Measurements from ENCODE around the gene DAGLB. TPM values are rescaled to one million over a fixed set of nuclear protein-coding genes. Genes with fewer than 3 reads are reported as not detected.

The DAGLB gene
- total and polyA plus RNA-seq, 2 of the 4 experiments (the other 2 are of a cell fraction) = 23.4 to 33.5 TPM

DNA sequence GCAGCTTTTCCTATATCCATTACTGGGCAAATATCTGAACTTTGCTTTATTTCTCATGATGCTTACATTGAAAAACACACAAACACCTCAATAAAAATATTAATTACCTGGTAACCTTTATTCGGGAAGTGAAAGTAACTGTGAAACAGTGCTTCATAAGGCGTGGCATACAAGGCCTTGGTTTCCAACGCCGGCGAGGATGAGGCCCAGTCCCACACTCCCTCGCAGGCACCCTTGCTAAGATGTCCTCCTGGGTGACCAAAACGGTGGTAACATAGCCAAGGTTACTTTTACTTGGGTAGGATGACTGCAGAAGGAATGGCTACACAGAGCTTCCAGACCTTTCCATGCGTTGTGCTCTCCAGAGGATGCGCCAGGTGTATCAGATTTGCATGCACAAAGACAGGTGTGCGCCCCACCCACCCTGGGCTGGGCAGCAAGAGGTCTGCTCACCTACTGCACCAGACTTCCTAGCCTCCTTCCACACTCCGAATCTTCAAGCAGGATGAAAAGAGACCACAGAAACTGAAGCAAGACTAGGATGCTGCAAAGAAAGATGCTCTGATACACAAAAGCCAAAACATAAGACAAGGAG lies 13.3 kb upstream of the DAGLB start:
- H3K9me3 ChIP-seq (ENCODE audit: control insufficient read depth, insufficient read depth, low read length) = no peaks in the 10 kb centered on the region
- intact Hi-C loops (cut with micrococcal nuclease) = no loop called here
- H4K20me1 ChIP-seq (ENCODE audit: insufficient read depth, low read length) = peaks cover 24% of the 10 kb centered on the region

More for the DNA sequence above, 13.3 kb upstream of the DAGLB start:
- Histone ChIP-seq H2AK9ac (replicated peaks; ENCODE audit: low read depth, low read length, poor library complexity) (no peak overlapping the region), H2BK5ac (ENCODE audit: low read depth, low read length, poor library complexity, severe bottlenecking) (peak overlapping the region; percentile 36), H3K4me2 (ENCODE audit: low read depth, low read length) (no peak overlapping the region), H3K27ac (ENCODE audit: insufficient read depth, low read length) (no peak overlapping the region), H2AK5ac (ENCODE audit: low read depth, low read length) (no peak overlapping the region), H2BK20ac (ENCODE audit: low read depth, low read length) (no peak overlapping the region), H3K36me3 (ENCODE audit: control insufficient read depth, insufficient read depth, low read length) (peaks cover 32% of the 10 kb centered on the region), H3K18ac (ENCODE audit: low read depth, low read length) (no peak overlapping the region), H3K14ac (replicated peaks; ENCODE audit: low read depth, low read length) (no peak overlapping the region), H3K4me3 (ENCODE audit: insufficient read depth, low read depth, low read length) (no peak overlapping the region), H3K9me1 (ENCODE audit: insufficient read depth, low read length) (peaks cover 3% of the 10 kb centered on the region; the same call in 1 of the 2 replicates), H3K27me3 (ENCODE audit: control insufficient read depth, insufficient read depth, low read length) (no peaks in the 10 kb centered on the region), H4K91ac (ENCODE audit: insufficient read depth, low read depth, low read length) (no peak overlapping the region), H3K9ac (ENCODE audit: low read depth, low read length) (no peak overlapping the region), H4K5ac (ENCODE audit: low read depth, low read length) (no peak overlapping the region), H3K56ac (ENCODE audit: extremely low read depth, insufficient read depth, low read length) (no peak overlapping the region), H2BK120ac (ENCODE audit: low read depth, low read length) (no peak overlapping the region), H4K8ac (ENCODE audit: low read depth in 2 of 2, low read length in 2 of 2) (no peak overlapping the region), H2AFZ (replicated peaks; ENCODE audit: low read length, poor library complexity) (no peak overlapping the region), H2BK15ac (ENCODE audit: low read depth, low read length) (no peak overlapping the region), H3K79me1 (ENCODE audit: low read depth in 1 of 2, low read length in 2 of 2) (peaks cover 18 to 40% of the 10 kb centered on the region in 2 experiments), H3K23ac (ENCODE audit: low read depth, low read length) (no peak overlapping the region), H3K4ac (ENCODE audit: low read depth, low read length) (no peak overlapping the region), H3K4me1 (ENCODE audit: control insufficient read depth, insufficient read depth, low read length) (no peaks in the 10 kb centered on the region)
- TF ChIP-seq RCOR1 (IDR thresholded peaks at IDR 0.05; ENCODE audit: insufficient replicate concordance, low read length) = no peak
- TF ChIP-seq CHD1 (IDR thresholded peaks at IDR 0.05; ENCODE audit: low read depth, low read length) = no peak
- TF ChIP-seq, protein P1, sequence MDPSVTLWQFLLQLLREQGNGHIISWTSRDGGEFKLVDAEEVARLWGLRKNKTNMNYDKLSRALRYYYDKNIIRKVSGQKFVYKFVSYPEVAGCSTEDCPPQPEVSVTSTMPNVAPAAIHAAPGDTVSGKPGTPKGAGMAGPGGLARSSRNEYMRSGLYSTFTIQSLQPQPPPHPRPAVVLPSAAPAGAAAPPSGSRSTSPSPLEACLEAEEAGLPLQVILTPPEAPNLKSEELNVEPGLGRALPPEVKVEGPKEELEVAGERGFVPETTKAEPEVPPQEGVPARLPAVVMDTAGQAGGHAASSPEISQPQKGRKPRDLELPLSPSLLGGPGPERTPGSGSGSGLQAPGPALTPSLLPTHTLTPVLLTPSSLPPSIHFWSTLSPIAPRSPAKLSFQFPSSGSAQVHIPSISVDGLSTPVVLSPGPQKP (IDR thresholded peaks at IDR 0.05; ENCODE audit: borderline replicate concordance, low read depth, low read length) = no peak
- no peak for TF ChIP-seq BHLHE40 (IDR thresholded peaks at IDR 0.05; ENCODE audit: low read depth, low read length)
- TF ChIP-seq POLR2A (IDR thresholded peaks at IDR 0.05; ENCODE audit: low read depth, low read length) = no peak
- no peak for TF ChIP-seq RAD21 (IDR thresholded peaks at IDR 0.05; ENCODE audit: low read length)
- TF ChIP-seq RFX5 (IDR thresholded peaks at IDR 0.05; ENCODE audit: low read depth, low read length) = no peak
- TF ChIP-seq SMC3 (IDR thresholded peaks at IDR 0.05; ENCODE audit: low read depth, low read length) = no peak
- no peak for TF ChIP-seq FOS (IDR thresholded peaks at IDR 0.05; ENCODE audit: low read depth, low read length)
- no peak for TF ChIP-seq CEBPB (IDR thresholded peaks at IDR 0.05; ENCODE audit: low read depth, low read length)
- TF ChIP-seq, protein P2, sequence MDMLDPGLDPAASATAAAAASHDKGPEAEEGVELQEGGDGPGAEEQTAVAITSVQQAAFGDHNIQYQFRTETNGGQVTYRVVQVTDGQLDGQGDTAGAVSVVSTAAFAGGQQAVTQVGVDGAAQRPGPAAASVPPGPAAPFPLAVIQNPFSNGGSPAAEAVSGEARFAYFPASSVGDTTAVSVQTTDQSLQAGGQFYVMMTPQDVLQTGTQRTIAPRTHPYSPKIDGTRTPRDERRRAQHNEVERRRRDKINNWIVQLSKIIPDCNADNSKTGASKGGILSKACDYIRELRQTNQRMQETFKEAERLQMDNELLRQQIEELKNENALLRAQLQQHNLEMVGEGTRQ (IDR thresholded peaks at IDR 0.05; ENCODE audit: low read depth, low read length) = no peak
- no CpG with 5 or more reads among the region's 11 CpGs for WGBS, 2 experiments (ENCODE audit: extremely low coverage in 2 of 2, insufficient read length in 1 of 2)
- ChIA-PET CTCF (no interaction called here), POLR2A (ENCODE audit: unreplicated experiment) (no interaction called here)
- no peak for ATAC-seq (ENCODE audit: low read depth)
- DNase-seq = no peak
- dilution Hi-C loops (cut with HindIII; ENCODE audit: low sequenced_read_pairs, unreplicated experiment) (no loop called here), in situ Hi-C loops (cut with MboI; ENCODE audit: low sequenced_read_pairs) (no loop called here)
- BruUV-seq (replicated peaks) = no TSS peak

All from IMR-90 (cell line).